ENCODE data around the gene DOCK1. TPM values are rescaled to one million over a fixed set of nuclear protein-coding genes. Genes with fewer than 3 reads are reported as not detected.

Gene DOCK1
- total RNA-seq, 4 donors from 2014 or later, result 60.6 to 136 (median 92.7) TPM

GRCh38 chr10:127216786-127217185 lies 311.6 kb downstream of the DOCK1 start:
- Histone ChIP-seq H3K9me3 (no peaks in the 10 kb centered on the region), H3K27me3 (no peaks in the 10 kb centered on the region), H3K4me3 (no peak overlapping the region), H3K36me3 (no peaks in the 10 kb centered on the region), H3K27ac (no peak overlapping the region), H3K4me1 (no peaks in the 10 kb centered on the region)
- TF ChIP-seq POLR2AphosphoS5 (IDR thresholded peaks at IDR 0.05) (no peak), POLR2A (IDR thresholded peaks at IDR 0.05) (no peak)
- 62% methylated on average over 3 of the region's 3 CpGs for WGBS
- no peak for DNase-seq (ENCODE audit: low spot score in 2 of 2)

GRCh38 chr10:127218658-127219057 lies 313.4 kb downstream of the DOCK1 start:
- no peaks in the 10 kb centered on the region for H3K4me1 ChIP-seq
- H3K4me3 ChIP-seq, result no peak overlapping the region
- WGBS, result 95% methylated on average over 3 of the region's 3 CpGs
- H3K9me3 ChIP-seq, result no peaks in the 10 kb centered on the region
- no peaks in the 10 kb centered on the region for H3K36me3 ChIP-seq
- TF ChIP-seq POLR2AphosphoS5 (IDR thresholded peaks at IDR 0.05) (no peak), POLR2A (IDR thresholded peaks at IDR 0.05) (no peak), EP300 (IDR thresholded peaks at IDR 0.05) (no peak)
- TF ChIP-seq, protein P1, sequence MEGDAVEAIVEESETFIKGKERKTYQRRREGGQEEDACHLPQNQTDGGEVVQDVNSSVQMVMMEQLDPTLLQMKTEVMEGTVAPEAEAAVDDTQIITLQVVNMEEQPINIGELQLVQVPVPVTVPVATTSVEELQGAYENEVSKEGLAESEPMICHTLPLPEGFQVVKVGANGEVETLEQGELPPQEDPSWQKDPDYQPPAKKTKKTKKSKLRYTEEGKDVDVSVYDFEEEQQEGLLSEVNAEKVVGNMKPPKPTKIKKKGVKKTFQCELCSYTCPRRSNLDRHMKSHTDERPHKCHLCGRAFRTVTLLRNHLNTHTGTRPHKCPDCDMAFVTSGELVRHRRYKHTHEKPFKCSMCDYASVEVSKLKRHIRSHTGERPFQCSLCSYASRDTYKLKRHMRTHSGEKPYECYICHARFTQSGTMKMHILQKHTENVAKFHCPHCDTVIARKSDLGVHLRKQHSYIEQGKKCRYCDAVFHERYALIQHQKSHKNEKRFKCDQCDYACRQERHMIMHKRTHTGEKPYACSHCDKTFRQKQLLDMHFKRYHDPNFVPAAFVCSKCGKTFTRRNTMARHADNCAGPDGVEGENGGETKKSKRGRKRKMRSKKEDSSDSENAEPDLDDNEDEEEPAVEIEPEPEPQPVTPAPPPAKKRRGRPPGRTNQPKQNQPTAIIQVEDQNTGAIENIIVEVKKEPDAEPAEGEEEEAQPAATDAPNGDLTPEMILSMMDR (IDR thresholded peaks at IDR 0.05), result no peak
- no peak for DNase-seq (ENCODE audit: low spot score in 2 of 2)
- H3K27ac ChIP-seq, result no peak overlapping the region
- H3K27me3 ChIP-seq, result no peaks in the 10 kb centered on the region

GRCh38 chr10:127221281-127221680 lies 316.1 kb downstream of the DOCK1 start:
- TF ChIP-seq POLR2A (IDR thresholded peaks at IDR 0.05) (no peak), EP300 (IDR thresholded peaks at IDR 0.05) (no peak), POLR2AphosphoS5 (IDR thresholded peaks at IDR 0.05) (no peak)
- TF ChIP-seq, protein P1 (IDR thresholded peaks at IDR 0.05), result no peak
- no peak overlapping the region for H3K4me3 ChIP-seq
- no peaks in the 10 kb centered on the region for H3K27me3 ChIP-seq
- no peak overlapping the region for H3K27ac ChIP-seq
- 84% methylated on average over 3 of the region's 3 CpGs for WGBS
- no peaks in the 10 kb centered on the region for H3K9me3 ChIP-seq
- DNase-seq (ENCODE audit: low spot score in 2 of 2), result no peak
- no peaks in the 10 kb centered on the region for H3K36me3 ChIP-seq
- no peaks in the 10 kb centered on the region for H3K4me1 ChIP-seq

DNA sequence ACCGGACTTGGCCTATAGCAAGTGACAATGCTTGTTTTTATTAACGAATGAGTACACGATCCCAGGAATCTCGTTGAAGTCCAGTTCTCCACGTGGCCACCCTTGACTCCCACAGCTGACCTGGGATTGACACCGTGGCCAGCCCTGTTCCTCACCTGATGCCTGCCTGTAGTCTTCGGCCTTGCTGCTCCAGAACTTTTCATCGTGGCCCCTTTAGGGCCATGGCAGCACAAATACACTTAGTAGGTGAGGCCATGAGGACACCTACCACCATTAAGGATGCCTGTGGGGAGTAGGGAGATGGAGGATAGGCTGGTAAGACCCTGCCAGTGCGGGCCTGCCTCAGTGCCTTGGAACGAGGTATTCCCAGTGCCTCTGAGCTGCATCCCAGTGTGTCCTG lies 321.8 kb downstream of the DOCK1 start:
- Histone ChIP-seq H3K9me3 (no peaks in the 10 kb centered on the region), H3K4me1 (peaks cover 3% of the 10 kb centered on the region), H3K27me3 (no peaks in the 10 kb centered on the region), H3K27ac (no peak overlapping the region), H3K36me3 (peaks cover 6% of the 10 kb centered on the region), H3K4me3 (no peak overlapping the region)
- TF ChIP-seq, protein P1 (IDR thresholded peaks at IDR 0.05), result no peak
- 95% methylated on average over 8 of the region's 10 CpGs for WGBS
- no peak for DNase-seq (ENCODE audit: low spot score in 2 of 2)

DNA sequence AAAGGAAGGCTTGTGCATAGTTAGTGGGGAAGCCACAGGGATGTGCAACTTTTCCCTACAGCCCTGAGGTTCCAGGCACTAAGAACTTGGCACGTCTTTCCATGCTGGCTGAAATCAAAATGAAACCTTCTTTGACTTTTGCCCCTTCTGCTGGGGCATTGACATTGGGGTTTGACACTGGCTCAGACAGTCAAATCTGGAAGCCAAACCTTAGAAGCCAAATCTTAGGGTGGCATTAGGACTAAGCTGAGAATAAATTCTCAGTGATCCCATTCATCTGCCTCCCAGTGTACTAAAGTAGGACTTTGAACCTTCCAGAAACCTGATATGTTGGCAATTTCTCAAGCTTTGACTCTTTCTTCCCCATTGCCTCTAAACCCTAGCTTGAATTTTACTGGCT lies 322.4 kb downstream of the DOCK1 start:
- no peak for DNase-seq (ENCODE audit: low spot score in 2 of 2)
- WGBS, result 91% methylated on average over 1 of the region's 1 CpG
- peaks cover 3% of the 10 kb centered on the region for H3K4me1 ChIP-seq
- H3K27ac ChIP-seq, result no peak overlapping the region
- no peaks in the 10 kb centered on the region for H3K9me3 ChIP-seq
- H3K27me3 ChIP-seq, result no peaks in the 10 kb centered on the region
- peaks cover 6% of the 10 kb centered on the region for H3K36me3 ChIP-seq
- H3K4me3 ChIP-seq, result no peak overlapping the region
- TF ChIP-seq POLR2AphosphoS5 (IDR thresholded peaks at IDR 0.05) (no peak), POLR2A (IDR thresholded peaks at IDR 0.05) (no peak), EP300 (IDR thresholded peaks at IDR 0.05) (no peak)
- TF ChIP-seq, protein P1 (IDR thresholded peaks at IDR 0.05), result no peak

DNA sequence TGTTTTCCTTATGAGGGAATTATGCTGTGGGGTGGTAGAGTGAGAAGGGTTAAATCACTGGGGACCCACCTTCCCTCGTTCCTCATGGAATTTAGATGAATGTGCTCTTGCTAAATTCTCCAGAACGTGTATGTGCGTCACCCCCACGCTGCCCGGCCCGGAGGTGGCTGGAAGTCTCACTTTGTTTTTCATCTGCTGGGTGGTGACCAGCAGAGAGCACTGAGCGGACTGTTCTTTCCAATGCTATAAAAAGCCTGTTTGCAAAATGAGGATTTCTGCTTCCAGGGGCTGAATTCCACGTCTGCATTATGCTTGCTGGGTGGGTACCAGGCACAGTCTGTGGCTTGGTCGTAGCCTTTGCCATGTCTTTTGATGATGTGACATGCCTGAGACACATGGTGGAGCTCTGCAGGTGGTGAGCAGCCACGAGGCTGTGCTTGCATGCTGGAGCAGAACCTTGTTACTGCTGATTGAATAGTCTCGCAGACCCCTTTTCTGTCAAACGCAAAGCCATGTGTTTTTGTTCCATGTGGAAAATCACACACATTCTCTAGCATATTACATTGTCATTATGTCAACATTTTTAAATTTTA lies 323.1 kb downstream of the DOCK1 start:
- 69% methylated on average over 12 of the region's 12 CpGs for WGBS
- H3K9me3 ChIP-seq, result no peaks in the 10 kb centered on the region
- DNase-seq (ENCODE audit: low spot score in 2 of 2), result no peak
- H3K27ac ChIP-seq, result no peak overlapping the region
- peaks cover 6% of the 10 kb centered on the region for H3K36me3 ChIP-seq
- TF ChIP-seq POLR2AphosphoS5 (IDR thresholded peaks at IDR 0.05) (no peak), EP300 (IDR thresholded peaks at IDR 0.05) (no peak), POLR2A (IDR thresholded peaks at IDR 0.05) (no peak)
- TF ChIP-seq, protein P1 (IDR thresholded peaks at IDR 0.05), result no peak
- no peaks in the 10 kb centered on the region for H3K27me3 ChIP-seq
- H3K4me3 ChIP-seq, result no peak overlapping the region
- H3K4me1 ChIP-seq, result peaks cover 3% of the 10 kb centered on the region
